ENCODE measurements around the gene ADISSP. TPM values are rescaled to one million over a fixed set of nuclear protein-coding genes. Genes with fewer than 3 reads are reported as not detected.

Gene ADISSP
- total and polyA plus RNA-seq, 9 of the 15 experiments (the other 6 are each of a cell fraction or from before 2014, with no cell fraction given): 1.4 to 70.6 (median 23.4) TPM

GRCh38 chr20:3801846-3802245, 34.3 kb upstream of the ADISSP start:
- ChIA-PET CTCF (ENCODE audit: low intra/inter-chr PET ratio) (no interaction called here), POLR2A (no interaction called here)
- peaks cover 70% of the 10 kb centered on the region; the same call in 2 of the 3 replicates for H3K36me3 ChIP-seq (ENCODE audit: control insufficient read depth, insufficient read depth, low read length)
- DNase-seq (ENCODE audit: extremely low read depth in 1 of 4, low spot score in 3 of 4): no peak
- H4K20me1 ChIP-seq (replicated peaks; ENCODE audit: control insufficient read depth, insufficient read depth, low read length): no peaks in the 10 kb centered on the region
- no peaks in the 10 kb centered on the region for H3K9me1 ChIP-seq (ENCODE audit: control insufficient read depth, insufficient read depth, low read length)
- peak overlapping the region in 1 of 2 experiments; percentile 45; a peak in 1 of 4 replicates for H3K9ac ChIP-seq (ENCODE audit: insufficient read depth in 1 of 2, low read depth in 2 of 2, low read length in 2 of 2)
- no peak overlapping the region for H2AFZ ChIP-seq (ENCODE audit: low read depth, low read length)
- BruUV-seq (replicated peaks): no TSS peak
- H3K4me3 ChIP-seq: no peak overlapping the region
- peaks cover 7% of the 10 kb centered on the region; the same call in 2 of the 3 replicates for H3K79me2 ChIP-seq (ENCODE audit: control insufficient read depth, insufficient read depth, low read length)
- H3K27me3 ChIP-seq (ENCODE audit: control insufficient read depth in 2 of 2, insufficient read depth in 2 of 2, low read length in 2 of 2): no peaks in the 10 kb centered on the region
- intact Hi-C loops (cut with micrococcal nuclease): no loop called here
- no peak overlapping the region for H3K4me2 ChIP-seq (ENCODE audit: insufficient read depth, low read length)
- no peak for ATAC-seq
- in situ Hi-C loops (cut with MboI): no loop called here
- peaks cover 20 to 39% of the 10 kb centered on the region in 2 experiments; a peak in 4 of 5 replicates for H3K4me1 ChIP-seq (replicated peaks in 1 of 2; ENCODE audit: control insufficient read depth in 2 of 2, insufficient read depth in 2 of 2, low read length in 2 of 2)
- no peak for TF ChIP-seq NR0B1 (IDR thresholded peaks at IDR 0.05; ENCODE audit: partially characterized antibody)
- TF ChIP-seq RBFOX2 (IDR thresholded peaks at IDR 0.05; ENCODE audit: low read depth, low read length): 0 out of 2 replicates have a peak, but pooled peaks have one; percentile 31
- TF ChIP-seq ZFP1 (CRISPR knock-in tag; IDR thresholded peaks at IDR 0.05): no peak
- FAIRE-seq: no peak
- no peak overlapping the region for H3K27ac ChIP-seq (ENCODE audit: extremely low read depth, low read depth, low read length)
- 91% methylated on average over 6 of the region's 13 CpGs for WGBS (ENCODE audit: insufficient coverage, low coverage, missing lambda C conversion rate)
- H3K9me3 ChIP-seq (replicated peaks; ENCODE audit: control insufficient read depth, insufficient read depth, low read depth, low read length): no peaks in the 10 kb centered on the region

GRCh38 chr20:3801299-3801698, 33.7 kb upstream of the ADISSP start:
- ChIA-PET POLR2A (interaction anchor here (0.7 to 1.6 kb wide), 2 partner anchors 19 to 60 kb away, joined by 3 to 4 read pairs; partner anchors contain the start of gene AP5S1), CTCF (ENCODE audit: low intra/inter-chr PET ratio) (no interaction called here)
- Histone ChIP-seq H3K4me3 (no peak overlapping the region), H3K9me3 (replicated peaks; ENCODE audit: control insufficient read depth, insufficient read depth, low read depth, low read length) (no peaks in the 10 kb centered on the region), H3K79me2 (ENCODE audit: control insufficient read depth, insufficient read depth, low read length) (peaks cover 12% of the 10 kb centered on the region; the same call in 2 of the 3 replicates), H3K4me2 (ENCODE audit: insufficient read depth, low read length) (no peak overlapping the region), H3K4me1 (replicated peaks in 1 of 2; ENCODE audit: control insufficient read depth in 2 of 2, insufficient read depth in 2 of 2, low read length in 2 of 2) (peaks cover 22 to 44% of the 10 kb centered on the region in 2 experiments; a peak in 4 of 5 replicates), H4K20me1 (replicated peaks; ENCODE audit: control insufficient read depth, insufficient read depth, low read length) (no peaks in the 10 kb centered on the region), H2AFZ (ENCODE audit: low read depth, low read length) (no peak overlapping the region), H3K27me3 (ENCODE audit: control insufficient read depth in 2 of 2, insufficient read depth in 2 of 2, low read length in 2 of 2) (no peaks in the 10 kb centered on the region), H3K36me3 (ENCODE audit: control insufficient read depth, insufficient read depth, low read length) (peaks cover 70% of the 10 kb centered on the region; the same call in 2 of the 3 replicates), H3K27ac (ENCODE audit: extremely low read depth, low read depth, low read length) (no peak overlapping the region), H3K9me1 (ENCODE audit: control insufficient read depth, insufficient read depth, low read length) (no peaks in the 10 kb centered on the region), H3K9ac (ENCODE audit: insufficient read depth in 1 of 2, low read depth in 2 of 2, low read length in 2 of 2) (peak overlapping the region in 1 of 2 experiments; percentile 45; a peak in 1 of 4 replicates)
- no peak for ATAC-seq
- 70% methylated on average over 4 of the region's 4 CpGs for WGBS (ENCODE audit: insufficient coverage, low coverage, missing lambda C conversion rate)
- BruUV-seq (replicated peaks): no TSS peak
- FAIRE-seq: no peak
- intact Hi-C loops (cut with micrococcal nuclease) (no loop called here), in situ Hi-C loops (cut with MboI) (no loop called here)
- DNase-seq (ENCODE audit: extremely low read depth in 1 of 4, low spot score in 3 of 4): no peak
- TF ChIP-seq SP2 (IDR thresholded peaks at IDR 0.05; ENCODE audit: extremely low read depth, low read depth, low read length, poor library complexity, severe bottlenecking) (no peak), SMAD2 (IDR thresholded peaks at IDR 0.05; ENCODE audit: low read depth, low read length) (no peak), TRIM28 (IDR thresholded peaks at IDR 0.05) (no peak), TCF7 (IDR thresholded peaks at IDR 0.05; ENCODE audit: borderline replicate concordance) (no peak), DIDO1 (tag; IDR thresholded peaks at IDR 0.05; ENCODE audit: low read depth) (no peak), ZBTB1 (CRISPR knock-in tag; IDR thresholded peaks at IDR 0.05; ENCODE audit: borderline replicate concordance, low read depth) (no peak), PML (IDR thresholded peaks at IDR 0.05; ENCODE audit: low read length) (no peak), IRF9 (tag; IDR thresholded peaks at IDR 0.05) (no peak), CHCHD3 (CRISPR knock-in tag; IDR thresholded peaks at IDR 0.05) (no peak), BRD4 (IDR thresholded peaks at IDR 0.05) (no peak), SNIP1 (IDR thresholded peaks at IDR 0.05; ENCODE audit: low read depth) (no peak), ZC3H4 (CRISPR knock-in tag; IDR thresholded peaks at IDR 0.05; ENCODE audit: borderline replicate concordance) (no peak), NR1H2 (CRISPR knock-in tag; IDR thresholded peaks at IDR 0.05) (no peak)

Measured in K562 (cell line).